HepG2 (cell line): ENCODE data around the gene ZDHHC8. TPM values are rescaled to one million over a fixed set of nuclear protein-coding genes. Genes with fewer than 3 reads are reported as not detected.

ENCODE experiments used
- CBFB ChIP-seq: sonication (generic); formaldehyde crosslinking; IDR thresholded peaks from 2 replicates; pipeline ENCODE4 v1.4.0; 2020; ENCODE audit warnings: missing genetic modification reagents
- CREM ChIP-seq, 2 experiments: sonication (generic) in 1 of 2; formaldehyde crosslinking in 1 of 2; IDR thresholded peaks; 2 replicates each; pipeline versions ENCODE4 v1.4.0 to v1.6.1; 2016 to 2020; ENCODE audit warnings: antibody characterized with exemption in 1 of 2, mild to moderate bottlenecking in 1 of 2, missing genetic modification reagents in 1 of 2
- MIER2 ChIP-seq: IDR thresholded peaks from 2 replicates; pipeline ENCODE4 v1.6.1; 2016; ENCODE audit warnings: missing biosample characterization, missing genetic modification reagents
- MXI1 ChIP-seq: IDR thresholded peaks from 3 replicates; pipeline ENCODE4 v1.6.1; 2012; ENCODE audit warnings: low read depth, low read length, inconsistent platforms, borderline replicate concordance
- MYPOP ChIP-seq: sonication (generic); formaldehyde crosslinking; IDR thresholded peaks from 2 replicates; pipeline ENCODE4 v1.8.1; 2023; ENCODE audit warnings: mild to moderate bottlenecking, moderate library complexity, missing genetic modification reagents
- NONO ChIP-seq, 2 experiments: fragments of 450-650 bp in 1 of 2; sonication (generic) in 1 of 2; formaldehyde crosslinking in 1 of 2; IDR thresholded peaks in 1 of 2; conservative IDR thresholded peaks in 1 of 2; 2 replicates each; pipeline versions ENCODE4 v1.6.1 to v1.8.0; 2017 to 2022; ENCODE audit warnings: mild to moderate bottlenecking in 1 of 2, missing genetic modification reagents in 1 of 2, moderate library complexity in 1 of 2
- TBX2 ChIP-seq: sonication (generic); formaldehyde crosslinking; IDR thresholded peaks from 2 replicates; pipeline ENCODE4 v1.5.0; 2020; ENCODE audit warnings: missing genetic modification reagents, mild to moderate bottlenecking, borderline replicate concordance
- ZBTB21 ChIP-seq: sonication (generic); formaldehyde crosslinking; IDR thresholded peaks from 2 replicates; pipeline ENCODE4 v1.4.0; 2020; ENCODE audit warnings: missing genetic modification reagents
- ZBTB40 ChIP-seq, 2 experiments: fragments of 450-650 bp in 1 of 2; sonication (generic) in 1 of 2; formaldehyde crosslinking in 1 of 2; IDR thresholded peaks; 2 replicates each; pipeline versions ENCODE4 v1.6.1 to v1.8.0; 2016 to 2022; ENCODE audit warnings: antibody characterized with exemption in 1 of 2, mild to moderate bottlenecking in 1 of 2, missing genetic modification reagents in 1 of 2
- ZNF136 ChIP-seq: sonication (generic); formaldehyde crosslinking; IDR thresholded peaks from 2 replicates; pipeline ENCODE4 v1.8.1; 2022; ENCODE audit warnings: low read depth, mild to moderate bottlenecking, moderate library complexity, missing genetic modification reagents
- ZNF576 ChIP-seq: sonication (generic); formaldehyde crosslinking; IDR thresholded peaks from 2 replicates; pipeline ENCODE4 v1.4.0; 2020; ENCODE audit warnings: mild to moderate bottlenecking, missing genetic modification reagents
- ZNF691 ChIP-seq: sonication (generic); formaldehyde crosslinking; IDR thresholded peaks from 2 replicates; pipeline ENCODE4 v1.4.0; 2020; ENCODE audit warnings: missing genetic modification reagents, low read depth, mild to moderate bottlenecking, borderline replicate concordance
- ZUFSP ChIP-seq: sonication (generic); formaldehyde crosslinking; IDR thresholded peaks from 2 replicates; pipeline ENCODE4 v1.9.0; 2021; ENCODE audit warnings: missing genetic modification reagents, mild to moderate bottlenecking, borderline replicate concordance
- polyA plus RNA-seq, 8 experiments: library from polyadenylated mRNA; depleted of rRNA in 3 of 8; stranded (reverse) in 7 of 8; unstranded in 1 of 8; fragments of >200 nt; fragmentation: Illumina TruSeq in 4 of 8; extraction: Trizol in 4 of 8; gene quantifications; 2 replicates each; pipeline versions ENCODE4 v1.2.1 to v1.2.3, GENCODE V29; 2011 to 2016; ENCODE audit warnings: low read depth in 4 of 8, missing spikeins in 1 of 8, mixed read lengths in 1 of 8; ENCODE audit not compliant: insufficient read depth in 1 of 8
- total RNA-seq, 5 experiments: library from RNA; depleted of rRNA; stranded (reverse); fragments of >200 nt; fragmentation: Illumina TruSeq; extraction: Trizol; gene quantifications; 2 replicates each; pipeline ENCODE4 v1.2.3, GENCODE V29; 2016; ENCODE audit warnings: low read depth in 1 of 5

Gene ZDHHC8
- total and polyA plus RNA-seq, 2 of the 13 experiments (the other 11 are each of a cell fraction or from before 2014, with no cell fraction given) = 7.5 to 21.3 TPM

- TF ChIP-seq ZBTB40 (IDR thresholded peaks at IDR 0.05) = no peak
- TF ChIP-seq ZBTB40 (CRISPR knock-in tag; IDR thresholded peaks at IDR 0.05) = no peak
- TF ChIP-seq NONO (IDR thresholded peaks at IDR 0.05) = no peak
- TF ChIP-seq NONO (CRISPR knock-in tag; conservative IDR thresholded peaks at IDR 0.05) = no peak
- TF ChIP-seq ZUFSP (CRISPR knock-in tag) = no peak
- no peak for TF ChIP-seq ZNF136 (CRISPR knock-in tag)
- no peak for TF ChIP-seq MYPOP (CRISPR knock-in tag)
- no peak for TF ChIP-seq ZNF691
- no peak for TF ChIP-seq ZNF576 (CRISPR knock-in tag)
- no peak for TF ChIP-seq ZBTB21
- no peak for TF ChIP-seq TBX2
- peak; percentile 59; the same call in 1 of the 3 replicates for TF ChIP-seq MXI1
- peak; percentile 25; the same call in 1 of the 2 replicates for TF ChIP-seq CREM (IDR thresholded peaks at IDR 0.05)
- TF ChIP-seq CREM (CRISPR knock-in tag; IDR thresholded peaks at IDR 0.05) = no peak
- no peak for TF ChIP-seq CBFB (CRISPR knock-in tag)
- no peak for TF ChIP-seq MIER2 (CRISPR knock-in tag)
These were observed 46.8 kb upstream of the ZDHHC8 start (continued) for GRCh38 chr22:20084547-20085413.
